Activated naive CD8-positive, alpha-beta T cell treated with anti-CD3 and anti-CD28 coated beads, Interleukin-2, amount 10 ng/mL, durations not matched to agents 7 days and 5 days (primary cell): ENCODE measurements around the gene TTLL8. TPM values are rescaled to one million over a fixed set of nuclear protein-coding genes. Genes with fewer than 3 reads are reported as not detected.

Source experiments
- ATAC-seq: fragments of 150-1000 bp; cut with Tn5 transposase; one replicate; pipeline ENCODE4 v1.10.0; 2021; ENCODE audit warnings: low read depth, moderate library complexity
- POLR2A ChIA-PET: fragments of 350-600 bp; sonication (Branson Sonifier 250); formaldehyde crosslinking; loops from one replicate; lab custom pipeline; 2021; ENCODE audit warnings: antibody characterized with exemption; lab: Charles Lee
- DNase-seq: peaks from one replicate; pipeline ENCODE4 v3.0.0; 2021
- H3K27ac Mint-ChIP-seq: one replicate; pipeline ENCODE4 v1.8.0; 2022; ENCODE audit warnings: mild to moderate bottlenecking, mixed read lengths
- H3K27me3 Mint-ChIP-seq: one replicate; pipeline ENCODE4 v1.8.0; 2022; ENCODE audit warnings: mild to moderate bottlenecking, moderate library complexity, mixed read lengths
- H3K36me3 Mint-ChIP-seq: one replicate; pipeline ENCODE4 v1.8.0; 2021; ENCODE audit warnings: mild to moderate bottlenecking, mixed read lengths
- H3K4me1 Mint-ChIP-seq: one replicate; pipeline ENCODE4 v1.8.0; 2021; ENCODE audit warnings: mixed read lengths
- H3K4me3 Mint-ChIP-seq: one replicate; pipeline ENCODE4 v1.8.0; 2022; ENCODE audit warnings: mild to moderate bottlenecking, moderate library complexity, mixed read lengths
- H3K9me3 Mint-ChIP-seq: one replicate; pipeline ENCODE4 v1.8.0; 2021; ENCODE audit warnings: mixed read lengths
- total RNA-seq, 2 experiments: library from RNA; stranded (reverse); gene quantifications; one replicate each; pipeline ENCODE4 v1.2.3, GENCODE V29; 2021

The TTLL8 gene
- total RNA-seq, 2 experiments from 2014 or later = not detected

GRCh38 chr22:50035976-50036724 is 21.9 kb downstream of the TTLL8 start:
- DNase-seq (no peak), ATAC-seq (no peak)
- peaks cover 5% of the 10 kb centered on the region for H3K4me1 Mint-ChIP-seq
- peaks cover 7% of the 10 kb centered on the region for H3K27me3 Mint-ChIP-seq
- H3K36me3 Mint-ChIP-seq = no peaks in the 10 kb centered on the region
- no peak overlapping the region for H3K27ac Mint-ChIP-seq
- H3K4me3 Mint-ChIP-seq = no peak overlapping the region
- POLR2A ChIA-PET = no interaction called here
- peaks cover 5% of the 10 kb centered on the region for H3K9me3 Mint-ChIP-seq

- ATAC-seq = peak; percentile 7
- Mint-ChIP-seq H3K4me1 (peaks cover 5% of the 10 kb centered on the region), H3K9me3 (peaks cover 5% of the 10 kb centered on the region), H3K27me3 (peaks cover 7% of the 10 kb centered on the region), H3K4me3 (no peak overlapping the region), H3K27ac (no peak overlapping the region), H3K36me3 (no peaks in the 10 kb centered on the region)
- no peak for DNase-seq
- POLR2A ChIA-PET = no interaction called here
Measured at GRCh38 chr22:50035131-50035881, 22.8 kb downstream of the TTLL8 start.

GRCh38 chr22:50034126-50035081 is 23.7 kb downstream of the TTLL8 start:
- Mint-ChIP-seq H3K4me1 (peaks cover 5% of the 10 kb centered on the region), H3K4me3 (no peak overlapping the region), H3K27ac (no peak overlapping the region), H3K27me3 (peaks cover 5% of the 10 kb centered on the region), H3K36me3 (no peaks in the 10 kb centered on the region), H3K9me3 (peaks cover 5% of the 10 kb centered on the region)
- DNase-seq (no peak), ATAC-seq (peak; percentile 36)
- POLR2A ChIA-PET = no interaction called here

- Mint-ChIP-seq H3K27ac (no peak overlapping the region), H3K9me3 (no peaks in the 10 kb centered on the region), H3K36me3 (no peaks in the 10 kb centered on the region), H3K4me1 (peaks cover 5% of the 10 kb centered on the region), H3K4me3 (no peak overlapping the region), H3K27me3 (peaks cover 5% of the 10 kb centered on the region)
- no peak for DNase-seq
- ATAC-seq = no peak
- POLR2A ChIA-PET = no interaction called here
Measured at GRCh38 chr22:50032941-50033601, 25.0 kb downstream of the TTLL8 start.

- peaks cover 5% of the 10 kb centered on the region for H3K27me3 Mint-ChIP-seq
- H3K9me3 Mint-ChIP-seq = no peaks in the 10 kb centered on the region
- no peak for ATAC-seq
- no peak overlapping the region for H3K27ac Mint-ChIP-seq
- POLR2A ChIA-PET = interaction anchor here (1.0 kb wide), 1 partner anchor 265 kb away, joined by 3 read pairs; no protein-coding TSS in a partner anchor
- peaks cover 5% of the 10 kb centered on the region for H3K4me1 Mint-ChIP-seq
- H3K4me3 Mint-ChIP-seq = no peak overlapping the region
- DNase-seq = no peak
- H3K36me3 Mint-ChIP-seq = no peaks in the 10 kb centered on the region
Measured at GRCh38 chr22:50032109-50032871, 25.8 kb downstream of the TTLL8 start.

GRCh38 chr22:50031189-50032091 is 26.7 kb downstream of the TTLL8 start:
- ATAC-seq (no peak), DNase-seq (no peak)
- POLR2A ChIA-PET = interaction anchor here (1.0 to 1.6 kb wide), 3 partner anchors 54 to 264 kb away, joined by 3 to 5 read pairs (median 5); partner anchors contain the start of gene MLC1
- Mint-ChIP-seq H3K36me3 (no peaks in the 10 kb centered on the region), H3K4me1 (peaks cover 5% of the 10 kb centered on the region), H3K9me3 (no peaks in the 10 kb centered on the region), H3K27me3 (peaks cover 3% of the 10 kb centered on the region), H3K27ac (no peak overlapping the region), H3K4me3 (no peak overlapping the region)

- H3K4me3 Mint-ChIP-seq = no peak overlapping the region
- H3K9me3 Mint-ChIP-seq = no peaks in the 10 kb centered on the region
- DNase-seq (peak; percentile 88), ATAC-seq (peak; percentile 92)
- H3K27me3 Mint-ChIP-seq = peaks cover 5% of the 10 kb centered on the region
- POLR2A ChIA-PET = interaction anchor here (0.5 to 1.6 kb wide), 7 partner anchors 12 to 131 kb away, joined by 3 to 6 read pairs (median 5); partner anchors contain the start of gene MLC1
- peaks cover 5% of the 10 kb centered on the region for H3K4me1 Mint-ChIP-seq
- H3K27ac Mint-ChIP-seq = no peak overlapping the region
- no peaks in the 10 kb centered on the region for H3K36me3 Mint-ChIP-seq
Measured at GRCh38 chr22:50030297-50031188, 27.6 kb downstream of the TTLL8 start.

- Mint-ChIP-seq H3K36me3 (no peaks in the 10 kb centered on the region), H3K4me3 (no peak overlapping the region), H3K9me3 (no peaks in the 10 kb centered on the region), H3K27me3 (peaks cover 6% of the 10 kb centered on the region), H3K27ac (no peak overlapping the region), H3K4me1 (no peaks in the 10 kb centered on the region)
- DNase-seq = no peak
- ATAC-seq = no peak
- POLR2A ChIA-PET = no interaction called here
Measured at GRCh38 chr22:50027639-50028537, 30.2 kb downstream of the TTLL8 start.

GRCh38 chr22:50025993-50026392 is 32.1 kb downstream of the TTLL8 start:
- Mint-ChIP-seq H3K36me3 (no peaks in the 10 kb centered on the region), H3K9me3 (no peaks in the 10 kb centered on the region), H3K27me3 (peaks cover 6% of the 10 kb centered on the region), H3K27ac (no peak overlapping the region), H3K4me1 (no peaks in the 10 kb centered on the region), H3K4me3 (no peak overlapping the region)
- ATAC-seq (no peak), DNase-seq (no peak)
- POLR2A ChIA-PET = no interaction called here
